Upper lobe of left lung (tissue), 4 donors: ENCODE data around the gene CHCHD6.

ENCODE experiments used
- EP300 ChIP-seq, 4 donors: sonication (generic); formaldehyde crosslinking; IDR thresholded peaks; one replicate each; pipeline ENCODE4 v1.5.1; 2017; ENCODE audit warnings: antibody characterized with exemption in 4 of 4, control low read depth in 2 of 4
- POLR2A ChIP-seq, 4 donors: fragments of 450-650 bp; IDR thresholded peaks; one replicate each; pipeline ENCODE4 v1.5.1; 2016 to 2017; ENCODE audit warnings: antibody characterized with exemption in 4 of 4, mild to moderate bottlenecking in 2 of 4
- POLR2AphosphoS5 ChIP-seq, 2 donors: sonication (generic); formaldehyde crosslinking; IDR thresholded peaks; one replicate each; pipeline ENCODE4 v1.5.1; 2017; ENCODE audit warnings: antibody characterized with exemption in 2 of 2
- TF ChIP-seq, protein P1 (sequence below), 6 experiments: fragments of 450-650 bp in 4 of 6; fragments of 200-600 bp in 2 of 6; sonication (generic) in 2 of 6; IDR thresholded peaks; one replicate each; pipeline ENCODE4 v1.5.1; 2016 to 2019; ENCODE audit warnings: antibody characterized with exemption in 6 of 6

DNA sequence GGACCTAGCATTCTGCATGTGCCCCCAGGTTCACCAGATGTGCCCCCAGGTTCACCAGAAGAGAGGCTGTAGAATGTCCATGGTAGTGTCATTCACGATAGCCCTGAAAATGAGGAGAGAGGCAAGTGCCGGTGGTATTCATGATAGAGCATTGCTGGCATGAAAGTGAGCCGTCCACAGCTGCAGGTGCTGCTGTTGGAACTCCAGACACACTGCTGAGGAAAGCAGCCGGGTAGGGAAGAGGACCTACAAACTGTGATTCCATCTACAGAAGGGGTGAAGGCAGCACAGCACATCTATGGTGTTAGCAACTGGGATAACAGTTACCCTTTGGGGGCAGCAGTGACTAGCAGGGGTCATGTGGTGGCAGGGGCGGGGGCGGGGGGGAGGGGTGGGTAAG is 153.9 kb downstream of the CHCHD6 start:
- TF ChIP-seq, protein P1, sequence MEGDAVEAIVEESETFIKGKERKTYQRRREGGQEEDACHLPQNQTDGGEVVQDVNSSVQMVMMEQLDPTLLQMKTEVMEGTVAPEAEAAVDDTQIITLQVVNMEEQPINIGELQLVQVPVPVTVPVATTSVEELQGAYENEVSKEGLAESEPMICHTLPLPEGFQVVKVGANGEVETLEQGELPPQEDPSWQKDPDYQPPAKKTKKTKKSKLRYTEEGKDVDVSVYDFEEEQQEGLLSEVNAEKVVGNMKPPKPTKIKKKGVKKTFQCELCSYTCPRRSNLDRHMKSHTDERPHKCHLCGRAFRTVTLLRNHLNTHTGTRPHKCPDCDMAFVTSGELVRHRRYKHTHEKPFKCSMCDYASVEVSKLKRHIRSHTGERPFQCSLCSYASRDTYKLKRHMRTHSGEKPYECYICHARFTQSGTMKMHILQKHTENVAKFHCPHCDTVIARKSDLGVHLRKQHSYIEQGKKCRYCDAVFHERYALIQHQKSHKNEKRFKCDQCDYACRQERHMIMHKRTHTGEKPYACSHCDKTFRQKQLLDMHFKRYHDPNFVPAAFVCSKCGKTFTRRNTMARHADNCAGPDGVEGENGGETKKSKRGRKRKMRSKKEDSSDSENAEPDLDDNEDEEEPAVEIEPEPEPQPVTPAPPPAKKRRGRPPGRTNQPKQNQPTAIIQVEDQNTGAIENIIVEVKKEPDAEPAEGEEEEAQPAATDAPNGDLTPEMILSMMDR (IDR thresholded peaks at IDR 0.05): no peak
- TF ChIP-seq POLR2AphosphoS5 (IDR thresholded peaks at IDR 0.05): no peak
- TF ChIP-seq EP300 (IDR thresholded peaks at IDR 0.05): no peak
- no peak for TF ChIP-seq POLR2A (IDR thresholded peaks at IDR 0.05)
